SH-SY5Y (cell line): Measurements from ENCODE around the gene CDC42EP4.

Source experiments
- GATA2 ChIP-seq: IDR thresholded peaks from 2 replicates; pipeline ENCODE4 v1.6.1; 2011; ENCODE audit warnings: mild to moderate bottlenecking, low read depth, low read length
- GATA3 ChIP-seq: IDR thresholded peaks from 2 replicates; pipeline ENCODE4 v1.6.1; 2011; ENCODE audit warnings: low read depth, mild to moderate bottlenecking, low read length, moderate library complexity

GRCh38 chr17:73278049-73278464 is 33.7 kb downstream of the CDC42EP4 start:
- TF ChIP-seq GATA3 = no peak
- TF ChIP-seq GATA2 = no peak
